Measurements from ENCODE around the gene CMIP. TPM values are rescaled to one million over a fixed set of nuclear protein-coding genes. Genes with fewer than 3 reads are reported as not detected.

CMIP gene
- total RNA-seq, 2 donors from 2014 or later: 35.5 to 51.5 TPM

DNA sequence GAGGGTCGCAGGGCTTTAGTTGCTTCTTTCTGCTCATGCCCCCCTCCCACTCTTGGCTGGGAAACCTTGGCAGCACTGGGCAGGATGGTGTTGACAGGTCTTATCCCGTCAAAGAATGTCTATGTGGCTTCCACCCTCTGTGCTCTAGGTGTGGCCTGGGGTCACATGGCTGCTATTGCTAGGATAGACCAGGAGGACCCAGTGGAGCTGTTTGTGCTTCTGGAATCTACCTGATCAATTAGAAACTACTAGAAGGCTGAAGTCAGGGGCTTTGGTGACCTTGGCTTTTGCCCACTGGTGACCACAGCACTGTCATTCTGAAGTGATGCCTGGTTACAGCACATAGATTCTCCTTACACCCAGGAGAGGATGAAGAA, 105.8 kb downstream of the CMIP start:
- Mint-ChIP-seq H3K36me3 (no peaks in the 10 kb centered on the region), H3K9me3 (no peaks in the 10 kb centered on the region), H3K27ac (peak overlapping the region in 1 of 2 donors; percentile 82)
- ATAC-seq (no peak), DNase-seq (ENCODE audit: low spot score in 2 of 2) (no peak)

DNA sequence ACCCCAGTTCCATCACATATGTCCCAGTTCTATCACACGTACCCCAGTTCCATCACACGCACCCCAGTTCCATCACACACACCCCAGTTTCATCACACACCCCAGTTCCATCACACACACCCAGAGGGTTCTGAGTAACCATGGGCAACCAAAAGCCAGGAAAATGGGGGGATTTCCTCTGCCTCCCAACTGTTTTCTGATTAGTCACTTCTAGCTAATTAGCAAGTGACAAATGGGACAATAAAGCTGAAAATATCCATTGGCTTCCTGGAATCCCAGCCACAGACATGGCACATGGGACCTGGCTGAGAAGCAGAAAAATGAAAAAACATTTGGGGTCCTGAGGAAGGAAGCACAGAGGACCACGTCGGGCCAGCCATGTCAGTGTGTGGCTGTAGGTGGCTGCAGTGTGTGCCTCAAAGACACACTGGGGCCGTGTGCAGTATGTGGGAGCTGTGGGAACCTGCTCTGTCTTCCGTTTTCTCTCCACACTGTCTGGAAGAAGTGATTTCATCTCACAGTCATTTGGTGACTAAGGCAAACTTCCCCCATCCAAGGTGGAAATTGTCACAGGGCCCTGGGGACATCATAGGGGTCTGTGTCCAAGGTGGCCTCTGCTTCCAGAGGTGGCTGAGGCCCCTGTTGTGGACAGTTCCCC, 106.7 kb downstream of the CMIP start:
- DNase-seq (ENCODE audit: low spot score in 2 of 2) (no peak), ATAC-seq (peak; percentile 64 to 80)
- H3K27ac Mint-ChIP-seq: peak overlapping the region; percentile 72 to 82
- no peaks in the 10 kb centered on the region for H3K36me3 Mint-ChIP-seq
- H3K9me3 Mint-ChIP-seq: no peaks in the 10 kb centered on the region

DNA sequence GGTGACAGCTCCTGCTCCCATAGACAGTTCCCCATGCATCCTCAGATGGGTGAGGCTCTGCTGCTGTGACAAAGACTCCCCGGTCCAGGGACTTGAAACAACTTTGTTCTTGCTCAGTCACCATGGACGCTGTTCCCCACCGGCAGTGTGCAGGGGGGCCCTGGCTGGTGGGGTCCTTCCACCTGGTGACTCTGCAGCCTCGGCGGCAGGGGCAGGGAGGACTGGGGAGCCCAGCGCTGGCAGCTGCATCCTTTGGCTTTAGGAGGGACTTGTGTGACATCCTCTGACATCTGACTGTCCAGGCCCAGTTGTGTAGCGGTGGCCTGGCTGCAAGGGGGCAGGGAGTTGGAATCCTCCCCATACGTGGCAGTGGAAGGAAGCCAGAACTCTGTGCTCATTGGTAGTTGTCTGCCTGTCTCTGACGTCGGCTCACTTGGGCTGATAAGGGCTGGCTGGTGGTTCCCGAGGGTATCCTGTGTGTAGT, 107.3 kb downstream of the CMIP start:
- ATAC-seq: no peak
- H3K9me3 Mint-ChIP-seq: no peaks in the 10 kb centered on the region
- peak overlapping the region; percentile 72 to 82 for H3K27ac Mint-ChIP-seq
- H3K36me3 Mint-ChIP-seq: no peaks in the 10 kb centered on the region
- no peak for DNase-seq (ENCODE audit: low spot score in 2 of 2)

DNA sequence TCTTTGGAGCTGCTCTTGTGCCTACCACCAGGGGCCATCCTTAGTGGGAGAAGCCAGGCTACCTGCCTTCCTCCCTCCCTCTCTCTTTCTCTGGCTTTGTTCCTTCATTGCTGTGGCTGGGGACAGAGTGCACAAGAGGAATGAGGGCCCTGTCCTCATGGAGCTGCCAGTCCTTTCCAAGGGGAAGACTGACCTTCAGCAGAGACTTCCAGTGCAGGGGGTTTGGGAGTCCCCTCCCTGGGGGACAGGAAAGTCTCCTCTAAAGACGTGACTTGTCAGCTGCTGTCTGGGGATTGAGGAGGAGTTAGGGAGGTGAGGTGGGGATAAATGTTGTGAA, 108.1 kb downstream of the CMIP start:
- no peak for ATAC-seq
- no peak for DNase-seq (ENCODE audit: low spot score in 2 of 2)
- Mint-ChIP-seq H3K36me3 (no peaks in the 10 kb centered on the region), H3K9me3 (no peaks in the 10 kb centered on the region), H3K27ac (peak overlapping the region in 1 of 2 donors; percentile 82)

DNA sequence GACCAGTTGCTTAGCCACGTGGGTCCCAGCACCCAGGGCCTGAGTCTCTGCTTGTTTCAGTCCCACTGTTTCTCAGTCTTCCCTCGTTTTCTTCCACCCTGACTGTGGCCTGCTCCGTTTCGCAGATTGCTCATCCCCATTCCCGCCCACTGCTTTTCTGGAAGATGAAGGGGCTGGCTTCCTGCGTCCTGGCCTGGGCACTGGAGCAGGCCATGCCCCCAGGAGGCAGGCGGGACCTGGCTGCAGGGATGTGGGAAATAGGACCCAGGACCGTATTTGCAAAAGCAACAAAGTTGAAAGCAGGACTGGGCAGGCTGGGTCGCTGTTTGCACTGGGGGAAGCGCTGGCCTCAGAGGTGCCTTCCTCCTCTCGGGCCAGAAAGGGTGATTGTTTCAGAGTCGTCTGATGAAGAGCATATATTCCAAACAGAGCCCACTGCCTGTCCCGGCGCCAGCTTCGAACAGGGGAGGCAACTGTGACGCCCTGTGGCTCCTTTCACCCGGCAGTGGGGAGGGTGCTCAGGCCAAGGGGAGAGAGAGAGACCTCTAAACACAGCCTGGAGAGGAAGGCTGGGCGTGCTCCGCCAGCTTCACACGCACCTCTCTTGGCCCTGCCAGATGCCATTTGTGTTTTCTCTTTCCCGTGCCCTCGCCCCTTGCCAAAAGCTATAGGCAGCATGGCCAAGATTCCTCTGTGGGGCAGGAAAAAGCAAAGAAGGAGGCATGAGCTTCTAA, 108.6 kb downstream of the CMIP start:
- DNase-seq (ENCODE audit: low spot score in 2 of 2): no peak
- no peak for ATAC-seq
- no peaks in the 10 kb centered on the region for H3K36me3 Mint-ChIP-seq
- no peaks in the 10 kb centered on the region for H3K9me3 Mint-ChIP-seq
- H3K27ac Mint-ChIP-seq: peak overlapping the region in 1 of 2 donors; percentile 82

DNA sequence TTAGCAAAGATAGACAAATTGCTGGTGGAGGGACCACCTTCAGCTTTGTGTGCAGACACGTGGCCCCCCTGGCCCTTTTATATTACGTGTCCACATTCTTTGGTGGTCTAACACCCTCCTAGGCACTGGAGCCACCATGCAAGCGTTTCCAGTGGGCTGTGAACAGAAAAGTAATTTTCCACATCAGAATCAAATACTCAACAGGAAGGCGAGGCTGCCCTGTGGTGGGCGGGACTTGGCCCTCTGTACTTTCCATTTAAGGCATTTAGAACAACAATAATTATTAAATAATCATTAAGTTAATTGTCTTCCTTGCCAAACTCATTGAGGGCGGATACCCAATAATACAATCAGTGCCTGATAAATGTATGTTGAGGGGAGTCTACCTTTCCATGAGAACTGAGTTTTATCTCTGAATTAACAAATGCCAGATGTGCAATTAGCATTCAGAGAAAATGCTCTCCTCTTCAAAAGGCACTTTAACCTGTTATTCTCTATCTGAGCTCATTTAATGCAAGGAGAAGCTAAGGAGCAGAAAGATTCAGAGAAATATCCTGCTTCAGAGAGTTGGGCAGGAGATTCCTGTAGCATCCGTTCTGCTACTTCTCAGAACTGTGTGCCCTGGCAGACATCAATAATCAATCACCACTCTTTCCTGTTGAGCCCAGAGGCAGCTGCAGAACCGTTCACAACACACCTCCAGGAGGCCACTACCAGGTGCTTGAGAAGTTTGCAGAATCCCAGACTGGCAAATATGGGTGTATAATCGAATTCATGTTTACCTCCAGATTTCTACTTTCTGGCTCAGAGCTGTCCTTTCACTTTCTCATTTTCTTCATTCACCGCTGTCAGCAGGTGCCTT, 109.4 kb downstream of the CMIP start:
- Mint-ChIP-seq H3K9me3 (no peaks in the 10 kb centered on the region), H3K27ac (peak overlapping the region in 1 of 2 donors; percentile 22), H3K36me3 (no peaks in the 10 kb centered on the region)
- no peak for DNase-seq (ENCODE audit: low spot score in 2 of 2)
- no peak for ATAC-seq

DNA sequence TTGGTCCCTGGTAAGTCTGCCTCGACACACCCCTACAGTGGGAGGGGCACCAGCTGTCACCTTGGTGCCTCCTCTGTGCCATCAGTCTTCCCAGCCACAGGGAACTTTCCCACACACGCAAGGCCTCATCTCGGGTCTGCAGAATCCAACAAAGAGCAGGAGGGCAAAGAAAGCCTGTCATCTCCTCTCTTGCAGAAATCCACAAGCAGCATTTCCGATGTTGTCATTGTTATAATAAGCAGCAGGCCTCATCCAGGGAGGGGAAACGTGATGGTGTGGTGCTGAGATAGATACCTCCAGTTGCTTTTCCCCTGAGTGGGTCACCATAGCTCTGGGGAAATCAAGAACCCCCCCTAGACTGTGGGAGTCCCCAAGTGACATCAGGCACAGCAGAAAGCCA, 110.4 kb downstream of the CMIP start:
- ATAC-seq (no peak), DNase-seq (ENCODE audit: low spot score in 2 of 2) (no peak)
- no peaks in the 10 kb centered on the region for H3K9me3 Mint-ChIP-seq
- no peak overlapping the region for H3K27ac Mint-ChIP-seq
- no peaks in the 10 kb centered on the region for H3K36me3 Mint-ChIP-seq

DNA sequence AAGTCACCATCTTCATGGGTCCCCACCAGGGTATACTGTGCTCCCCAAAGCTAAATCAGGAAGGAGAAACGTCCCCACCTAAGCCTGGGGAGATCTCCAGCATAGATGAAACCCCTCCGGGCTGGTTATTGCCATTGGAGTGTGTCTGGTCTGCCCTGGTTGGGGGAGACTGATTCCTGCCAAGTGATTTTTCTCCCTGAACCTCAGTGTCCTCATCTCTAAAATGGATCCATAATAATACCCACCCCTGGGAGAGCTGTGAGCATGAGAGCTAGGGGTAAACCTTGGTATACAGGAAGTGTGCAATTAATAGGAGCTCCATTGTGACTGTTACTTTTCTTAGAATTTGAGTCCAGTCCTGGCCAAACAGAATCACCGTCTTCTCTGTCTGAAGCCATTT, 111.1 kb downstream of the CMIP start:
- no peak for ATAC-seq
- no peak for DNase-seq (ENCODE audit: low spot score in 2 of 2)
- H3K36me3 Mint-ChIP-seq: no peaks in the 10 kb centered on the region
- H3K27ac Mint-ChIP-seq: no peak overlapping the region
- H3K9me3 Mint-ChIP-seq: no peaks in the 10 kb centered on the region

DNA sequence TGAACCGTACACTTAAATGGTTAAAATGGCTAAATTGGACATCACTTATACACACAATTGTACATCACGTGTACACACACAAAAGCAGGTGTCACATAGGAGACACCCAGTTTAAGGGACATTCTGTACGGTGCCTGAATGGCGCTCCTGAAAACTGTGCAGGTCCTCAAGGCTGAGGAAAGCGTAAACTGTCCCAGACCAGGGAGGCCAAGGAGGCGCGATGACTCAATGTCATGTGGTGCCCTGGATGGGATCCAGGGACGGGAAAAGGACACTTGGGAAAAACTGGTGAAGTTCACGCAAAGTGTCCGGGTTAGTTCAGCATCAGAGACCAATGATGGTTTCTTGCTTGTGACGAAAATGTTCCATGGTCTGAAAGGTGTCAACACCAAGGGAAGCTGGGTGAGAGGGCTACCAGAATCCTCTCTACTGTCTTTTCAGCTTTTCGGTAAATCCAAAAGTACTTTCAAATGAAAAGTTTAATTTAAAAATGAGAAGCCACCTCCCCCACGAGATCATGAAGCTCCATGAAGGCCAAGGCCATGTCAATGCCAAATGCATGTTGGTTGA, 112.2 kb downstream of the CMIP start:
- ATAC-seq: no peak
- Mint-ChIP-seq H3K9me3 (no peaks in the 10 kb centered on the region), H3K36me3 (no peaks in the 10 kb centered on the region), H3K27ac (no peak overlapping the region)
- DNase-seq (ENCODE audit: low spot score in 2 of 2): no peak

DNA sequence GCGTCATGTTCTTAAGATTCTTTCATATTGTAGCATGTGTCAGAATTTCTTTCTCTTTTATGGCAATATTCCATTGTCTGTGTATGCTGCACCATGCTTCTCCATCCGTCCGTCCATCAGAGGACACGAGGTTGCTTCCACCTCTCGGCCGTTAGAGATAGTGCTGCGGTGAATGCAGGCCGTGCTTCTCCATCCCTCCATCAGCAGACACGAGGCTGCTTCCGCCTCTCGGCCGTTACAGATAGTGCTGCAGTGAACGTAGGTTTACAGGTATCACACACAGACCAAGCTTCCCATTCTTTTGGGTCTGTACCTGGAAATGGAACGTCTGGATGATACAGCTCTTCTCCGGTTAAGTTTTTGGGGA, 113.5 kb downstream of the CMIP start:
- no peak for ATAC-seq
- H3K36me3 Mint-ChIP-seq: no peaks in the 10 kb centered on the region
- DNase-seq (ENCODE audit: low spot score in 2 of 2): no peak
- H3K27ac Mint-ChIP-seq: peak overlapping the region in 1 of 2 donors; percentile 26
- no peaks in the 10 kb centered on the region for H3K9me3 Mint-ChIP-seq

DNA sequence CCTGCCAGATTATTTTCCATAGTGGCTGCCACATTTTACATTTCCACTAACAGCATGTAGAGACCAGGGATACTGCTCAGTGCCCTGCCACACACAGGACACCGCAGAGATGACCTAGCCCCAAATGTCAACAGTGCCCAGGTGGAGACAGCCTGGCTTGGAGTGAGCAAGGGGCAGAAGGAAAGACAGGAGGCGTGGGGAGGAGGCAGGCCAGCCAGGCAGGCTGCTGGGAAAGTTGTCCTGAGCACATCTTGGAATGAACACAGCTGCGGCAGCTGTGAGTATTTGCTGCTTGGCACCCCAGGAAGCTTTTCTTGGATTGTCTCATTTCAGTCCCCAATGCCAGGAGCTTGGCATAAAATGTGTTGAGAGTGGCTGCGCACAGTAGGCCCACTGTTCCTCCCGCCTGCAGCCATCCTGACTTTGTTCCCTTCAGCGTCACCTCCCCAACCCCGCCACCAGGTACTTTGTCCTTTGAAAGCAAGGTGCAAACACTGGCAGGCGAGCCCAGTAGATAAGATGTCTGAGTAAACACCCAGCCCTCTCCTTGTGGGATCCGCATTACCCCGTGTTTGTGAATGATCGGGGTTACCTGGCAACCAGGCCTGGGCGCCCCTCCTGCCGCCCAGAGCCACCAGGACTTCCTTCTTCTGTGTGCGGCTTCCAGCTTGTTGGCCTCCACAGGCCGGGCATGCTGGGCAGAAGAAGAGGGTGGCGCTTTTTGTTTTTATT, 114.0 kb downstream of the CMIP start:
- DNase-seq (ENCODE audit: low spot score in 2 of 2) (no peak), ATAC-seq (no peak)
- H3K9me3 Mint-ChIP-seq: no peaks in the 10 kb centered on the region
- no peaks in the 10 kb centered on the region for H3K36me3 Mint-ChIP-seq
- no peak overlapping the region for H3K27ac Mint-ChIP-seq

DNA sequence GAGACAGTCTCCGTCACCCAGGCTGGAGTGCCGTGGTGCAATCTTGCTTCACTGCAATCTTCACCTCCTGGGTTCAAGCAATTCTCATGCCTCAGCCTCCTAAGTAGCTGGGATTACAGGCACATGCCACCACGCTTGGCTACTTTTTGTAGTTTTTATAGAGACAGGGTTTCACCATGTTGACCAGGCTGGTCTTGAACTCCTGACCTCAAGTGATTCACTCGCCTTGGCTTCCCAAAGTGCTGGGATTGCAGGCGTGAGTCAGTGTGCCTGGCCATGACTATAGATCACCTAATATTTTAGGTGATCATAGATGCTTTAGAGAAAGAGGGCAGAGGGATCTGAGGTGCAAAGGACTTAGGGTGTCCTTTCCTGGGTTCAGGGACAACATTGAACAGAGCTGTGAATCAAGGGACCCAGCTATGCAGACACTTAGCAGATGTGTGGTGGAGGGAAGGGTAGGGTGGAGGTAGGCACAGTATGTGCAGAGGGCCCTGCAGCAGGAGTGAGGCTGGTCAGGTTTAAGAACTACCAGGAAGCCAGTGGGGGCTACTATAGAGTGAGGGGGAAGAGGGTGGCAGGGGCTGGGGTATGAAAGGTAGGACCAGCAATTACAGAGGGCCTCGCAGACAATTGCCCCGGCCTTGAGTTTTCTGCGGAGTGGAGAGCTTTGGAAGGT, 116.5 kb downstream of the CMIP start:
- DNase-seq (ENCODE audit: low spot score in 2 of 2) (no peak), ATAC-seq (no peak)
- Mint-ChIP-seq H3K27ac (no peak overlapping the region), H3K36me3 (peaks cover 0 to under 1% of the 10 kb centered on the region in 2 donors), H3K9me3 (no peaks in the 10 kb centered on the region)

DNA sequence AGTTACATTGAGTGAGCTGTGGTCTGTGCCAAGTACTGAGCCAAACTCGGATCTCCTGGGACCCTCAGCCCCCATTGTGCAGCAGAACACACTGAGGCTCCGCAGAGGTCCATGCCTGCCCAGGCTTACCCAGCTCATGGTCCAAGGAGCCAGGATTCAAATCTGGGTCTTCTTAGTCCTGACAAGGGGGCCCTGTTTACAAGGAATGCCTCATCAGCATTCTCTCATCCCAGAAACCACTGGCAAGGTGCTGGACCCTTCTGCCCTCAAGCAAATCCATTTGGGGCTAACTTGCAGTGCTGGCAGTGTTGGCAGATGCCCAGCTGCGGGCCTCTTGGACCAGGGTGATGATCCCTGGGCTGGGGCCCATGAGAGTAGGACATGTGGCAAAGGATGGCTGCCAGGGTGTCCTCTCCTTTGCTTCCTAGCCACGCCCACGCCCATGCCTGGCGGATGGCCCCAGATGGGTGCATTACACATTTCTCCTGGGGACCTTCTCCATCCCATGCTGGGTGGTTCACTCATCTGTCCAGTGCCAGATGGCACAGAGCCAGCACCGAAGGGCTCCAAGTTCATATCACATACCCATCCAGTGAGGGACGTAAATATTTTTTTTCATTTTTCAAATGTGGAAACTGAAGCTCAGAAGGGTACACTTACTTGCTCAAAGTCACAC, 117.7 kb downstream of the CMIP start:
- no peaks in the 10 kb centered on the region for H3K9me3 Mint-ChIP-seq
- ATAC-seq (no peak), DNase-seq (ENCODE audit: low spot score in 2 of 2) (no peak)
- peak overlapping the region in 1 of 2 donors; percentile 8 for H3K27ac Mint-ChIP-seq
- peaks cover 4 to 5% of the 10 kb centered on the region in 2 donors for H3K36me3 Mint-ChIP-seq

DNA sequence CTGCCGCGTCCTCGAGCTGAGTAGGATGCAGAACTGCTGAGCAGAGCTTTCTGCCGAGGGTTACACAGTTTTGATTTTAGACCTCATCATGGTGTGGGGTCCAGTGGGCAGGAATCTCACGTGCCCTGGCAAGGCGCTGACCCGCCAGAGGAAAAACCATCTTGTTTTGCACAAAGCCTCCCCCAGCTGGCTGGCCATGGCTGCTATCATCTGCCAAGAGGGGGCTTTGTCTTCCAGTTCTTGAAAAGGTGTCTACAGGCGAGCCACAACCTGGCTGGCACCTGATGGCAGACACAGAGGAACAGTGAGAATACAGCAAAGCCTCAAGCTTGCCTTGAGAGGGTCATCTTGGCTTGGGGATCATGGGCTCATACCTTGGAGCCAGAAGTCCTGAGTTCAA, 118.3 kb downstream of the CMIP start:
- ATAC-seq: no peak
- DNase-seq (ENCODE audit: low spot score in 2 of 2): no peak
- no peak overlapping the region for H3K27ac Mint-ChIP-seq
- H3K36me3 Mint-ChIP-seq: peaks cover 4 to 5% of the 10 kb centered on the region in 2 donors
- H3K9me3 Mint-ChIP-seq: no peaks in the 10 kb centered on the region

DNA sequence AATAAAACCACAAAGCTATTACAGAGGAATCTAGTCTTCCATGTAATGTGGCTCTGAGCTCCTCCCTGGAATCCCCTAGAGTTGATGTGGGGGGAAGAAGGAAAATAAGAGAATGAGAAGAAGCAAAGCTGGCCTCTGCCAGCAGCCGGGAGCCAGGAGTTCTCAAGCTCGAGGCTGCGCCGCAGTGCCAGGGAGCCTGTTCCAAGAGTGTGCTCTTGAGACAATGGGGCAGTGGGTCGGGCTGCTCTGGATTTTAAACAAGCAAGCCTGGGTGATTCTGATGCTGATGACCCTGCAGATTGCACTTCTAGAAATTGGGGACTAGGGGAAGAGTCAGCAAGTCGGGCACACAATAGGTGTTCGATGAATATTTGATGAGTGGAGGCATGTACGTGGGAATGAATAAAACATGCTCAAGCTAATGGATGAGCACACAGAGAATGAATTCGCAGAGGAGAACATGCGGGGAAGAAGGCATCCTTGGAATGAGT, 119.9 kb downstream of the CMIP start:
- ATAC-seq (no peak), DNase-seq (ENCODE audit: low spot score in 2 of 2) (no peak)
- H3K9me3 Mint-ChIP-seq: no peaks in the 10 kb centered on the region
- H3K36me3 Mint-ChIP-seq: peaks cover 4 to 5% of the 10 kb centered on the region in 2 donors
- no peak overlapping the region for H3K27ac Mint-ChIP-seq
